Measurements from ENCODE around the gene AGMO.

AGMO gene

GRCh38 chr7:15209429-15209828, 352.4 kb downstream of the AGMO start:
- no peak for DNase-seq

- DNase-seq = no peak
Measured at GRCh38 chr7:15204421-15204820, 357.4 kb downstream of the AGMO start.

GRCh38 chr7:15199482-15199881, 362.3 kb downstream of the AGMO start:
- no peak for DNase-seq

GRCh38 chr7:15197042-15197977, 364.5 kb downstream of the AGMO start:
- no peak for DNase-seq

GRCh38 chr7:15178065-15178464, 383.8 kb downstream of the AGMO start:
- no peak for DNase-seq

GRCh38 chr7:15176089-15176488, 385.7 kb downstream of the AGMO start:
- no peak for DNase-seq

- no peak for DNase-seq
Measured at GRCh38 chr7:15175152-15175551, 386.7 kb downstream of the AGMO start.

- no peak for DNase-seq
Measured at GRCh38 chr7:15174485-15174884, 387.3 kb downstream of the AGMO start.

- DNase-seq = no peak
Measured at GRCh38 chr7:15168489-15168888, 393.3 kb downstream of the AGMO start.

GRCh38 chr7:15167912-15168311, 393.9 kb downstream of the AGMO start:
- no peak for DNase-seq

- no peak for DNase-seq
Measured at GRCh38 chr7:15166620-15167019, 395.2 kb downstream of the AGMO start.

- no peak for DNase-seq
Measured at GRCh38 chr7:15159261-15159660, 402.6 kb downstream of the AGMO start.

- no peak for DNase-seq
Measured at GRCh38 chr7:15158141-15158810, 403.5 kb downstream of the AGMO start.

Data from inflammatory macrophage treated with lipopolysaccharide for 1 hour (primary cell).